HG03060 (cell line): Measurements from ENCODE around the gene SEMA3B.
"Not testable (repeated sequence)": the region's sequence is repeated elsewhere in the genome, so short reads cannot be mapped to it uniquely, and the experiment has no call there.

Source experiments
- ATAC-seq: cut with Tn5 transposase; IDR thresholded peaks from one replicate; pipeline ENCODE4 v1.9.1; 2021; ENCODE audit warnings: low read depth, moderate number of reproducible peaks; ENCODE audit not compliant: unreplicated experiment

Gene SEMA3B

GRCh38 chr3:50258029-50258680, 10.8 kb upstream of the SEMA3B start:
- no peak for ATAC-seq

- no peak for ATAC-seq
These were observed 10.0 kb upstream of the SEMA3B start for GRCh38 chr3:50258979-50259378.

- ATAC-seq = no peak
These were observed 9.4 kb upstream of the SEMA3B start for GRCh38 chr3:50259432-50260026.

GRCh38 chr3:50260027-50260941, 8.7 kb upstream of the SEMA3B start:
- ATAC-seq = no peak

- ATAC-seq = no peak
These were observed 8.0 kb upstream of the SEMA3B start for GRCh38 chr3:50260942-50261441.

- ATAC-seq = no peak
These were observed 7.4 kb upstream of the SEMA3B start for GRCh38 chr3:50261505-50261904.

GRCh38 chr3:50262200-50262599, 6.7 kb upstream of the SEMA3B start:
- ATAC-seq = not testable (repeated sequence)

GRCh38 chr3:50262778-50263177, 6.2 kb upstream of the SEMA3B start:
- no peak for ATAC-seq

GRCh38 chr3:50263478-50264382, 5.2 kb upstream of the SEMA3B start:
- no peak for ATAC-seq

GRCh38 chr3:50264383-50264963, 4.5 kb upstream of the SEMA3B start:
- no peak for ATAC-seq

GRCh38 chr3:50264964-50265485, 3.9 kb upstream of the SEMA3B start:
- no peak for ATAC-seq

GRCh38 chr3:50265571-50265970, 3.4 kb upstream of the SEMA3B start:
- no peak for ATAC-seq

GRCh38 chr3:50266017-50266416, 2.9 kb upstream of the SEMA3B start:
- no peak for ATAC-seq

GRCh38 chr3:50266836-50267235, 2.1 kb upstream of the SEMA3B start:
- no peak for ATAC-seq

GRCh38 chr3:50267280-50267913, 1.6 kb upstream of the SEMA3B start:
- ATAC-seq = no peak

GRCh38 chr3:50268276-50268675, 671 bp upstream of the SEMA3B start:
- no peak for ATAC-seq

GRCh38 chr3:50269460-50269859, 513 bp downstream of the SEMA3B start:
- no peak for ATAC-seq

GRCh38 chr3:50269977-50270413, 1.0 kb downstream of the SEMA3B start:
- ATAC-seq = no peak
